HepG2 (cell line): ENCODE measurements around the gene CACNA1G. TPM values are rescaled to one million over a fixed set of nuclear protein-coding genes. Genes with fewer than 3 reads are reported as not detected.
A peak's percentile ranks its signal among the peaks of the same experiment; 100 is the strongest.

Experiments
- BORCS8-MEF2B ChIP-seq: sonication (generic); formaldehyde crosslinking; IDR thresholded peaks from 2 replicates; pipeline ENCODE4 v1.8.0; 2022; ENCODE audit warnings: mild to moderate bottlenecking, missing genetic modification reagents
- CEBPB ChIP-seq: IDR thresholded peaks from 2 replicates; pipeline ENCODE4 v1.6.1; 2011; ENCODE audit warnings: low read depth, low read length, improper control_type of control experiment, borderline replicate concordance
- HMG20B ChIP-seq: conservative IDR thresholded peaks from 2 replicates; pipeline ENCODE4 v1.6.1; 2016; ENCODE audit warnings: missing genetic modification reagents, missing compliant biosample characterization
- HOXA3 ChIP-seq: sonication (generic); formaldehyde crosslinking; IDR thresholded peaks from 2 replicates; pipeline ENCODE4 v1.5.0; 2020; ENCODE audit warnings: missing genetic modification reagents
- MAFK ChIP-seq, 2 experiments: IDR thresholded peaks in 1 of 2; conservative IDR thresholded peaks in 1 of 2; 2 replicates each; pipeline ENCODE4 v1.6.1; 2011; ENCODE audit warnings: improper control_type of control experiment in 2 of 2, low read length in 2 of 2
- MTA1 ChIP-seq: sonication (generic); formaldehyde crosslinking; IDR thresholded peaks from 2 replicates; pipeline ENCODE4 v1.4.0; 2020; ENCODE audit warnings: missing genetic modification reagents, mild to moderate bottlenecking, borderline replicate concordance
- PBX2 ChIP-seq: IDR thresholded peaks from 2 replicates; pipeline ENCODE4 v1.6.1; 2016; ENCODE audit warnings: control low read depth
- POGK ChIP-seq: sonication (generic); formaldehyde crosslinking; conservative IDR thresholded peaks from 2 replicates; pipeline ENCODE4 v1.8.0; 2022; ENCODE audit warnings: mild to moderate bottlenecking, moderate library complexity, missing genetic modification reagents
- POLR2AphosphoS2 ChIP-seq: IDR thresholded peaks from 2 replicates; pipeline ENCODE4 v1.6.1; 2011; ENCODE audit warnings: low read depth, low read length, improper control_type of control experiment
- PRDM10 ChIP-seq: sonication (generic); formaldehyde crosslinking; IDR thresholded peaks from 2 replicates; pipeline ENCODE4 v1.4.0; 2020; ENCODE audit warnings: low read depth, missing genetic modification reagents
- RFX5 ChIP-seq: IDR thresholded peaks from 2 replicates; pipeline ENCODE4 v1.6.1; 2011; ENCODE audit warnings: low read depth, low read length, improper control_type of control experiment
- SOX13 ChIP-seq, 3 experiments: fragments of 450-650 bp in 1 of 3; sonication (generic) in 1 of 3; formaldehyde crosslinking in 1 of 3; IDR thresholded peaks in 2 of 3; conservative IDR thresholded peaks in 1 of 3; 2 replicates each; pipeline versions ENCODE4 v1.5.0 to v1.6.1; 2016 to 2020; ENCODE audit warnings: antibody characterized with exemption in 1 of 3, mild to moderate bottlenecking in 1 of 3, missing compliant biosample characterization in 1 of 3, missing genetic modification reagents in 1 of 3, moderate library complexity in 1 of 3
- ZBTB46 ChIP-seq: sonication (generic); formaldehyde crosslinking; IDR thresholded peaks from 2 replicates; pipeline ENCODE4 v1.4.0; 2020; ENCODE audit warnings: mild to moderate bottlenecking, missing genetic modification reagents, borderline replicate concordance
- ZFP37 ChIP-seq: sonication (generic); formaldehyde crosslinking; IDR thresholded peaks from 2 replicates; pipeline ENCODE4 v1.4.0; 2020; ENCODE audit warnings: missing genetic modification reagents, borderline replicate concordance
- ZGPAT ChIP-seq: IDR thresholded peaks from 2 replicates; pipeline ENCODE4 v1.6.1; 2016; ENCODE audit warnings: mild to moderate bottlenecking
- ZNF264 ChIP-seq: sonication (generic); formaldehyde crosslinking; IDR thresholded peaks from 2 replicates; pipeline ENCODE4 v1.4.0; 2020; ENCODE audit warnings: missing genetic modification reagents
- ZNF331 ChIP-seq: sonication (generic); formaldehyde crosslinking; IDR thresholded peaks from 2 replicates; pipeline ENCODE4 v1.4.0; 2020; ENCODE audit warnings: missing genetic modification reagents
- ZNF761 ChIP-seq: sonication (generic); formaldehyde crosslinking; conservative IDR thresholded peaks from 2 replicates; pipeline ENCODE4 v1.4.0; 2020; ENCODE audit warnings: mild to moderate bottlenecking, missing genetic modification reagents
- polyA plus RNA-seq, 8 experiments: library from polyadenylated mRNA; depleted of rRNA in 3 of 8; stranded (reverse) in 7 of 8; unstranded in 1 of 8; fragments of >200 nt; fragmentation: Illumina TruSeq in 4 of 8; extraction: Trizol in 4 of 8; gene quantifications; 2 replicates each; pipeline versions ENCODE4 v1.2.1 to v1.2.3, GENCODE V29; 2011 to 2016; ENCODE audit warnings: low read depth in 4 of 8, missing spikeins in 1 of 8, mixed read lengths in 1 of 8; ENCODE audit not compliant: insufficient read depth in 1 of 8
- total RNA-seq, 5 experiments: library from RNA; depleted of rRNA; stranded (reverse); fragments of >200 nt; fragmentation: Illumina TruSeq; extraction: Trizol; gene quantifications; 2 replicates each; pipeline ENCODE4 v1.2.3, GENCODE V29; 2016; ENCODE audit warnings: low read depth in 1 of 5

CACNA1G gene
- total and polyA plus RNA-seq, 2 of the 13 experiments (the other 11 are each of a cell fraction or from before 2014, with no cell fraction given), result 0.02 TPM; not detected in 1

GRCh38 chr17:50661795-50662391, 101.4 kb downstream of the CACNA1G start (continued):
- TF ChIP-seq PRDM10 (CRISPR knock-in tag) (peak; percentile 60; the same call in 1 of the 2 replicates), POGK (0 out of 2 replicates have a peak, but pooled peaks have one; percentile 46), MTA1 (peak; percentile 73), RFX5 (peak; percentile 78), POLR2AphosphoS2 (no peak), ZNF761 (CRISPR knock-in tag) (no peak), ZBTB46 (CRISPR knock-in tag) (no peak), PBX2 (CRISPR knock-in tag) (peak; percentile 44), ZNF264 (CRISPR knock-in tag) (0 out of 2 replicates have a peak, but pooled peaks have one; percentile 41), ZGPAT (CRISPR knock-in tag) (peak; percentile 71), MAFK (conservative IDR thresholded peaks at IDR 0.05 in 1 of 2, IDR thresholded peaks at IDR 0.05 in 1 of 2; ENCODE audit: low read length in 2 of 2) (peak; percentile 95 to 99), BORCS8-MEF2B (CRISPR knock-in tag) (peak; percentile 69; the same call in 1 of the 2 replicates), HOXA3 (peak; percentile 59), CEBPB (peak; percentile 58; the same call in 1 of the 2 replicates), SOX13 (IDR thresholded peaks at IDR 0.05) (no peak), SOX13 (CRISPR knock-in tag; conservative IDR thresholded peaks at IDR 0.05 in 1 of 2, IDR thresholded peaks at IDR 0.05 in 1 of 2) (peak in 1 of 2 experiments; percentile 72; a peak in 2 of 4 replicates), ZNF331 (CRISPR knock-in tag) (peak; percentile 51; the same call in 1 of the 2 replicates), HMG20B (0 out of 2 replicates have a peak, but pooled peaks have one; percentile 22), ZFP37 (CRISPR knock-in tag) (no peak)
